GM20431 (cell line): Measurements from ENCODE around the gene ARHGAP15.
"Not testable (repeated sequence)": the region's sequence is repeated elsewhere in the genome, so short reads cannot be mapped to it uniquely, and the experiment has no call there.

Experiments
- in situ Hi-C: fragments of 300-500 bp; cut with MseI, MboI; formaldehyde crosslinking; loops from one replicate; pipeline ENCODE4 v1.15.0; 2020; ENCODE audit warnings: low sequenced_read_pairs; ENCODE audit not compliant: unreplicated experiment

The ARHGAP15 gene

GRCh38 chr2:143533846-143534245, 404.6 kb downstream of the ARHGAP15 start:
- in situ Hi-C loops = no loop called here

DNA sequence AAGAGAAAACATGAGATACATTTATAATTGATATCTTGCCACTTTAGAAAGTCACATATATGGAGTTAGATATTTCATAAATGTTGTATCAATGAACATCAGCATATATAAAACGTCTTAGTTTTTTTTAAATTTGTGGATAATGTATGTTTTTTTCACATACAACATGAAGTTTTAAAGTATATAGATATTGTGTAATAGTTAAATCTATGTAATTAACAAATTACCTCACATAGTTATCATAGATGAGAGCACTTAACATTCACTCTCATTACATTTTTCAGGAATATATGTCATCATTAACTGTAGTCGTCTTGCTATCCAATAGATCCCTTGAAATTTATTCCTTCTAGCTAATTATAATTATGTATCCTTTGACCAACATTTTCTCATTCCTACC, 406.6 kb downstream of the ARHGAP15 start:
- in situ Hi-C loops = no loop called here

DNA sequence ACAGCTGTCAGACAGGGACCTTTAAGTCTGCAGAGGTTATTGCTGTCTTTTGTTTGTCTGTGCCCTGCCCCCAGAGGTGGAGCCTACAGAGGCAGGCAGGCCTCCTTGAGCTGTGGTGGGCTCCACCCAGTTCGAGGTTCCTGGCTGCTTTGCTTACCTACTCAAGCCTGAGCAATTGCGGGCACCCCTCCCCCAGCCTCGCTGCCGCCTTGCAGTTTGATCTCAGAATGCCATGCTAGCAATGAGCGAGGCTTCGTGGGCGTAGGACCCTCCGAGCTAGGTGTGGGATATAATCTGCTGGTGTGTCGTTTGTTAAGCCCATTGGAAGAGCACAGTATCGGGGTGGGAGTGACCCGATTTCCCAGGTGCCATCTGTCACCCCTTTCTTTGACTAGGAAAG, 412.7 kb downstream of the ARHGAP15 start:
- in situ Hi-C loops = not testable (repeated sequence)

- in situ Hi-C loops = no loop called here
These were observed 416.1 kb downstream of the ARHGAP15 start for GRCh38 chr2:143545059-143545948.

DNA sequence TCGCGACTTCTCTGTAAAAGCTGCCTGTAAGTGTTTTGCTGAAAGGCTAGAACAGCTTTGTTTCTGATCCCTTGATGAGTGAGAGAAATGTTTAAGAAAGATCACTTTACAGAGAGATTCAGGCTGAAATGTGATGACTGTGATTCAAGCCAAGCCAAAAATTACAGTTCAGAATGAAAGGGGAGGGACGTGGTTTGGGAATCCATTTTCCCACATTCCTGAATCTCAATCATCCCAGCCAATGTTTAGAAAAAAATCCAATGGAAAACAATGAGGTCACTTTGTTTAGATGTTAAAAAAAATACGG, 416.7 kb downstream of the ARHGAP15 start:
- in situ Hi-C loops = no loop called here

GRCh38 chr2:143548032-143548431, 418.8 kb downstream of the ARHGAP15 start:
- in situ Hi-C loops = no loop called here

- in situ Hi-C loops = no loop called here
These were observed 421.3 kb downstream of the ARHGAP15 start for GRCh38 chr2:143550500-143550899.

- in situ Hi-C loops = no loop called here
These were observed 422.9 kb downstream of the ARHGAP15 start for GRCh38 chr2:143551971-143552650.

- in situ Hi-C loops = no loop called here
These were observed 424.0 kb downstream of the ARHGAP15 start for GRCh38 chr2:143553261-143553660.

DNA sequence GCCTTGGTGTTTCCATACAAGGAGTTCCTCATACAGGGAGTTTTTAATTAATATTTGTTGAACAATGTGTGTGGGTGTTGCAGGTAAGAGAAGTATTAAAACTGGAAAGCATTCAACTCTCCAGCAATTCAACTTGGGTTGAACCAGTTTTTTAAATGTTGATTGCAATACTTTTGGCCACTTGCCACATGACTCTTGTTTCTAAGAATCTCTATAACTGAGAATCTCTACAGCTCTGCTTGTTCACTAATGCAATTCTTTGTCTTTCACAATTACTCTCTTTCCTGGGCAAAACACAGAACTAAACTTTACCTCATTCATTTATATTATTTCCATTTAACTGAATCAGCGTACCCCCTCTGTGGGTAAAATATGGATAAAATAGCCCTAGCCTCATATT, 429.4 kb downstream of the ARHGAP15 start:
- in situ Hi-C loops = no loop called here

DNA sequence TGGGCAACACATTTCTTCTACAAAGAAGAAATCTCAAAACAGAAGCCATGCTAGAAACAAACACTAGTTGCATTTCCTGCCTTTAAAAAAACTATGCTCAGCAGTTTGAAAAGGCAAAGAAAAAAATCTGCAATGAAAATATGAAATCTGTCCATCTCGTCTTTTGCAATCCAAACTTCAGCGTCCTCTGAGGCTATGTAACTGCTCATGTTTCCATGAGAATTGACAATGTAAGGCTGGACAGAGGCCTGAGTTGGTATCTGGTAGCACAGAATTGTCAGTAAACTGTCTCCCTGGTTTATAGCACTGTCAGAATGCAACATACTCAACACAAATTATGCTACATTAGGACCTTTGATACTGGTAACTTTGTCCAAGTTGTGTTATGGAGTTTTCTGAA, 429.9 kb downstream of the ARHGAP15 start:
- in situ Hi-C loops = no loop called here

GRCh38 chr2:143560724-143561123, 431.5 kb downstream of the ARHGAP15 start:
- in situ Hi-C loops = no loop called here

DNA sequence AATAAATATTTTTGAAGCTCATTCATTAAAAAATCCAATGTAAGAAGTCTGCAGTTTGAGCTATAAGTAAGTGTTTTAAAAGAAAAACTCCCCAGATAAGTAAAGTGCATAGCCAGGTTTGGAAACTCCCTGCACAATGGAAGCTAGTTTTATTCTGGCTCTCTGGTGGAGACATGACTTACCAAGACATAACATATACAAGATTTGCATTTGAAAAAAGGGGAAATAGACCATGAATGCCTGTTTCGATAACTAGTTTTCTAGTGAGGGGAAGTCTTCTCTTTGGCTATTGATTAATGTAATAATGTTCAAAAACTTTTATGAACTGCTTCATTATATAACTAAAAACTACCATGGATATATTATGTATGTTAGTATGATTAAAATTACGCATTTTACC, 435.2 kb downstream of the ARHGAP15 start:
- in situ Hi-C loops = no loop called here

- in situ Hi-C loops = no loop called here
These were observed 442.5 kb downstream of the ARHGAP15 start for GRCh38 chr2:143571747-143572146.

GRCh38 chr2:143572421-143572820, 443.2 kb downstream of the ARHGAP15 start:
- in situ Hi-C loops = no loop called here

- in situ Hi-C loops = no loop called here
These were observed 444.9 kb downstream of the ARHGAP15 start for GRCh38 chr2:143574069-143574468.

GRCh38 chr2:143575340-143575739, 446.1 kb downstream of the ARHGAP15 start:
- in situ Hi-C loops = no loop called here

DNA sequence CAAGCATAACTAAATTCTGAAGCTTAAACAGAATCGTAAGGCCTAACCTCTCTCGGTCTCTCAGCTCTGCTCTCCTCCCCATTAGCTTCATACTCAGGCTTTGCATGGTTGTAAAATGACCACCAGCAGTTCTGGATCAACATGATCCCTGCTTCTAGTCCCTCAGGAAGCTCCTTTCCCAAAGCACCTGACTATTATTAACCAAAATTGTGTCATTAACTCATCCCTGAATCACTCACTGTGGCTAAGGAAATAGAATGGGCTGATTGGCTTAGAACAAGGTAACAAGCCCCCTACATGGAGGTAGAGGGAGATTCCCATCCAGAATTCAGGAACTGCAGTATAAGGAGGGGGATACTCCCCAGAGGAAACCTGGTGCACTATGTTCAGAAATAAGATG, 448.3 kb downstream of the ARHGAP15 start:
- in situ Hi-C loops = no loop called here

DNA sequence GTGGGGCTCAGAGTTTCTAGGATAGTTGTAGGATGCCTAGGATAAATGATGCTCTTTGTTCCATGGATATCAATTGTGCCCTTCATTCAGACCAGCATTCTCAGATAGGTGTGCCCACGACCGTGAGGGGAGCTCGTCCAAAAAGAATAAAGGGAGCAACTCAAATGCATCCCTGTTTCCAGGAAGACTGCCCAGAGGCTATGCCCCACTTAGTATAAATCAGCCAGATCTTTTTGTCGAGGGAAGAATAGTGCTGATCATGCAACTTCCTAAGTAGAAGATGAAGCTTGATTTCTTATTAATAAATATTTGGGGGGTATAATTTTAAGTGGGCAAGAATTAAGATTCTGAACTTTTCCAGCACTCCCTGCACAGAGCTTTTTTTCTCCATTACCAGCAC, 450.2 kb downstream of the ARHGAP15 start:
- in situ Hi-C loops = no loop called here

DNA sequence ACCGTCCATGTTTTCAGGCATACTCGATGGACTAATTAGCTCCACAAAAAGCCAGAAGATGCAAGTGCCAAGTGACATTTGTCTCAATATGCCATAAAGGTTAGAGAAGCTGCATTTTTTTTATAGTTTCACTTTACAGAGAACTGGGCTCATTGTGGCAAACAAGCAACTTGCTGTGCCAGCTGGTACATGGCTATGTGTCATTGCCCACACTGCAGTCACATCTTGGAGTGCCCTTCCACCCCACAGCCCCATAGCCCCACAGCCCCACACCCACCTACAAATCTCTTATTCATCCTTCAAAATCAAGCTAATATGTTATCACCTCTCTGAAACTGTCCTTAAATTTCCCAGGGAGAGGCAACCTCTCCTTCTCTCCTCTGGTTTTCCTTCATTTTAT, 451.9 kb downstream of the ARHGAP15 start:
- in situ Hi-C loops = no loop called here

DNA sequence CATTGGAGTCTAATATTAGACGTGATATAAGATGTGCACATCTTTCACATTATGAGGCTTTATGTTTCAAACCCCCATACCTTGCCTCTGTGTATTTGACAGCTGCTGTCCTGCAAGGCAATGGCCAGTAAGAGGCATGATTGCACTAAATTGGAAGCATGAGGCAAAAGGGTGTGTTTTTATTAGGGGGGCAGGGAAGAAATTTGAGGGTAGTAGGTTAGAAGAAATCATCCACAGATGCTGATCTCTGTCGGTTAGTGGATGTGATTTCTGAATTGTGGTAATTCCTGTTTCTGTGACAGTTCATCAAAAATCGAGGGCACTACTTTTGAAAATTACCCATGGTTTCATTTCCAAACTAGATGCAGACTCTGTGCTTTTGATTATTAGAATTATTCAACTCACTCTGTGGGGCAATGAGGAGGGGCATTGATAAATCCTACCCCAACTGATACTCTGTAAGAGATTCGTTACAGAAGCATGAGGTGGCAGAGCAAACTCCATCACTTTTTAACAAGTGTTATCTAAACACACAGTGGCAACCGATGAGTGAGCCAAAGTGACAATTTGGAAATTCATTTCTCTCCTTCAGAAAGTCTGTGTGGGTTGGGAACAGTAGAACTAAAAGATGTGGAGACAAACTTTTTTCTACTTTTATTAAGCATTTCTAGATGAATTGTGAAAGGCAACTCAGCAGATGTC, 453.0 kb downstream of the ARHGAP15 start:
- in situ Hi-C loops = no loop called here
